ENCODE results near the gene LYZ.

The LYZ gene

DNA sequence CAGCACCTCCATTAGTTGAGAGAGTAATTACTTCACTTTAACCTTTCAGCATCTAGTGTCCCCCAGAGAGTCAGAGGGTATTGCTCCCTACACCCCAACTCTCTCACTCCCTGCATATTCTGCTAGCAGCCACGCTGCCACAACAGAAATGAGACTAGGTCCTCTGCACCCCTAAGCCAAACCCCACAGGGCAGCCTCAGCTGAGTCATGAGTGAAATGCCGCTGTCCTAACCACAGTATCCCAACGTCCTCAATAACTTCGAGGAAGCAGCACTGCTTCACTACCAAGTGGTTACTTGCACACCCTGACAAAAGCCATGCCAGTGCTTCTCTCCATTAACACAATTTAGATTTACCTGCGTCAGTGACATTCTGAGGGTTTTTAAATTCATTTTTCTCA is 6.9 kb upstream of the LYZ start:
- no peak overlapping the region for H3K27ac ChIP-seq (ENCODE audit: low read depth, low read length)
- no peak overlapping the region for H3K4me3 ChIP-seq (ENCODE audit: low read depth in 1 of 2, low read length in 2 of 2)
- no peaks in the 10 kb centered on the region for H3K9me3 ChIP-seq (ENCODE audit: low read length)
- H3K36me3 ChIP-seq (ENCODE audit: insufficient read depth, low read length) = no peaks in the 10 kb centered on the region
- no peak overlapping the region for H3K9ac ChIP-seq (ENCODE audit: low read length)
- no peaks in the 10 kb centered on the region for H3K27me3 ChIP-seq (ENCODE audit: control insufficient read depth in 1 of 2, insufficient read depth in 2 of 2, low read length in 2 of 2)
- no peaks in the 10 kb centered on the region for H3K4me1 ChIP-seq (ENCODE audit: insufficient read depth, low read length)

DNA sequence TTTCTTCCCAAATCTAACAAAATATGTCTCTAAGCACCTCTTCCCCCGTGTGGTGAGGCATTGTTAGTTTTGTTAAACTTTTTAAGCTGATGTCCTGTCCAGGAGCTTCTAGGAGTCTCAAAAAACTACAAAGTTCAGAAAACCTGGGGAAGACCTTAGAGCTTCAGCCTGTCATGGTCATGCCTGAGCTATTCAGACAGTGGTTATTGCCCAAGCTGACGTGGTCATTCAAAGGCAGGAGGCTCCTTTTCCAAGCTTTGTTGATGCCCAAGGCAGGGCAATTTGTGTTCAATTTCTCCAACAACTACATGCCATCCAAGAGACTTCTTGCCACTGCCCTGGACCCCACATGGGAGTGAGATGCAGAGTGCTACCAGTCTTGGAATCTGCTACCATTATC is 5.8 kb upstream of the LYZ start:
- Histone ChIP-seq H3K9me3 (ENCODE audit: low read length) (no peaks in the 10 kb centered on the region), H3K4me1 (ENCODE audit: insufficient read depth, low read length) (no peaks in the 10 kb centered on the region), H3K4me3 (ENCODE audit: low read depth in 1 of 2, low read length in 2 of 2) (no peak overlapping the region), H3K27ac (ENCODE audit: low read depth, low read length) (no peak overlapping the region), H3K36me3 (ENCODE audit: insufficient read depth, low read length) (no peaks in the 10 kb centered on the region), H3K9ac (ENCODE audit: low read length) (no peak overlapping the region), H3K27me3 (ENCODE audit: control insufficient read depth in 1 of 2, insufficient read depth in 2 of 2, low read length in 2 of 2) (no peaks in the 10 kb centered on the region)

DNA sequence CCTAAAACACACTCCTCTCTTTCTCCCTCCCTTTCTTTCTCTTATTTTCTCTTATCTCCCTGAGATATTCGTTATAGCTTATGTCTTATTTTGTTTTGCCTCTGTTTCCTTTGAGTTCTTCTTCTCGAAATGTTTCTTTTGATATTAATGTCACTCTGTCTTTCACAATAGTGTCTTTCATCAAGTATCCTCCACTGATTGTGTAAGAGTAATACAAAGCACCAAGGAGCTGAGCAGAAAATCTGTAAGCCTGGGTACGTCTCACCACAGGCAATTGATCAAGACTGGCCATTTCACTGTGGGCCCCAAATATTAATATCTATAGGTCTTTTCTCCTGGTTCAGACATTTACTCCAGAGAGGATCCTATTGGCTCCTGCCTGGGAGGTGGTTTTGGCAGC is 4.8 kb upstream of the LYZ start:
- H3K27ac ChIP-seq (ENCODE audit: low read depth, low read length) = no peak overlapping the region
- no peaks in the 10 kb centered on the region for H3K36me3 ChIP-seq (ENCODE audit: insufficient read depth, low read length)
- no peaks in the 10 kb centered on the region for H3K4me1 ChIP-seq (ENCODE audit: insufficient read depth, low read length)
- no peak overlapping the region for H3K9ac ChIP-seq (ENCODE audit: low read length)
- no peaks in the 10 kb centered on the region for H3K27me3 ChIP-seq (ENCODE audit: control insufficient read depth in 1 of 2, insufficient read depth in 2 of 2, low read length in 2 of 2)
- H3K4me3 ChIP-seq (ENCODE audit: low read depth in 1 of 2, low read length in 2 of 2) = no peak overlapping the region
- H3K9me3 ChIP-seq (ENCODE audit: low read length) = no peaks in the 10 kb centered on the region

DNA sequence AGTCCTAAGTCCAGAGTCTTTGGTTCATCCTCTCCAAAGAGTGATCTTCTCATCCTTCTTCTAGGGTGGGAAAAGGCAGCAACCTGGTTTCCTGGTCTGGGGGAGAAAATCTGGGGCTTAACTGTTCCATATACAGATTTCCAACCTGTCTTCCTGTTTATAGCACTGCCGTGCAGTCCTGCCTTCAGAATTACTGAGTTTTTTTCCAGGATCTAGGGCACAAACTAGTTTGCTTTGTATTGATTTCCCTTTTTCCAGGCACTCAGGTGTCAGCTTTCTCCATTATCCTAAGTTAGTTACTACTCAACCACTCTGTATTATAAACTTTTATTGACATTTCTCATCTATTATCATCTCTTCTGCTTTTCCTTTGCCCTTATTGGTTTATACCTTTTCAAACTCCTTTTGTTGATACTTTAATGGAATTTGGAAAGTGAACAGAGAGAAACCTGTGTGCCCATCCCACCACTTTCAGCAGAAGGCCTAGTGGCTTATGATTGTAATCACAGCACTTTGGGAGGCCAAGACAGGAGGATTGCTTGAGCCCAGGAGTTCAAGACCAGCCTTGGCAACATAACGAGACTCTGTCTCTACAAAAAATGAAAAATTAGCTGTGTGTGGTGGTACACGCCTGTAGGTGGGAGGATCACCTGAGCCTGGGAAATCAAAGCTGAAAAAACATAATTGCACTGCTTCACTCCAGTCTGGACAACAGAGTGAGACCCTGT is 4.1 kb upstream of the LYZ start:
- Histone ChIP-seq H3K9ac (ENCODE audit: low read length) (no peak overlapping the region), H3K36me3 (ENCODE audit: insufficient read depth, low read length) (no peaks in the 10 kb centered on the region), H3K27me3 (ENCODE audit: control insufficient read depth in 1 of 2, insufficient read depth in 2 of 2, low read length in 2 of 2) (no peaks in the 10 kb centered on the region), H3K4me3 (ENCODE audit: low read depth in 1 of 2, low read length in 2 of 2) (no peak overlapping the region), H3K9me3 (ENCODE audit: low read length) (no peaks in the 10 kb centered on the region), H3K27ac (ENCODE audit: low read depth, low read length) (no peak overlapping the region), H3K4me1 (ENCODE audit: insufficient read depth, low read length) (no peaks in the 10 kb centered on the region)

DNA sequence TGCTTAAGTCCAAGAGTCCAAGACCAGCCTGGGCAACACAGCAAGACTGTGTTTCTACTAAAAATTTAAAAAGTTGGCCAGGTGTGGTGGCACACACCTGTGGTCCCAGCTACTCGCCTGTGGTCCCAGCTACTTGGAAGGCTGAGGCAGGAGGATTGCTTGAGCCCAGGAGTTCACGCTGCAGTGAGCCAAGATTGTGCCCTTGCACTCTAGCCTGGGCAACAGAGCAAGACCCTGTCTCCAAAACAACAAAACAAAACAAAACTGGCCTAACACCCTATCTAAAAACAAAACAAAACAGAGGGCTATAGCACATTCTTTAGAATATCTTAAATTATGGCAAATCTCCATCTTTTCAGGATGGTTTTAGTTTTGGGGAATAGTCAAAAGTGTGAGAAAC is 3.1 kb upstream of the LYZ start:
- Histone ChIP-seq H3K27me3 (ENCODE audit: control insufficient read depth in 1 of 2, insufficient read depth in 2 of 2, low read length in 2 of 2) (no peaks in the 10 kb centered on the region), H3K36me3 (ENCODE audit: insufficient read depth, low read length) (no peaks in the 10 kb centered on the region), H3K27ac (ENCODE audit: low read depth, low read length) (no peak overlapping the region), H3K4me3 (ENCODE audit: low read depth in 1 of 2, low read length in 2 of 2) (no peak overlapping the region), H3K4me1 (ENCODE audit: insufficient read depth, low read length) (no peaks in the 10 kb centered on the region), H3K9ac (ENCODE audit: low read length) (no peak overlapping the region), H3K9me3 (ENCODE audit: low read length) (no peaks in the 10 kb centered on the region)

DNA sequence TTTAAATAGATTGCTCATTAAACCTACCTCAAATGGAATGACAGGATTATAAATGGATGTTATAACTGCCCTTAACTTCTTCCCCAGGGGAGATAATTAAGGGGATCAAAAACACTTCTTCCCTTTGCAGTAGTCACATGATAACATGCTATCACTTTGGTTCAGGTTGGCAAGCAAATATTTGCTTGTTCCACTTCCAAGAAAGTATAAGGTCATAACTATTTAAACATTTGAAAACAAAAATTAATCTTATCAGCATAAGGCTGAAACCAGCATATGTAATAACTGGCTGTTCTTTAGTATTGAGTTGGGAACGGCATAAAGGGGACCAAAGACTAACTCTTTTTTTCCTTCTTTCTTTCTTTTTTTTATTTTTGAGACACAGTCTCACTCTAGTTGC is 2.4 kb upstream of the LYZ start:
- Histone ChIP-seq H3K36me3 (ENCODE audit: insufficient read depth, low read length) (no peaks in the 10 kb centered on the region), H3K4me1 (ENCODE audit: insufficient read depth, low read length) (no peaks in the 10 kb centered on the region)

DNA sequence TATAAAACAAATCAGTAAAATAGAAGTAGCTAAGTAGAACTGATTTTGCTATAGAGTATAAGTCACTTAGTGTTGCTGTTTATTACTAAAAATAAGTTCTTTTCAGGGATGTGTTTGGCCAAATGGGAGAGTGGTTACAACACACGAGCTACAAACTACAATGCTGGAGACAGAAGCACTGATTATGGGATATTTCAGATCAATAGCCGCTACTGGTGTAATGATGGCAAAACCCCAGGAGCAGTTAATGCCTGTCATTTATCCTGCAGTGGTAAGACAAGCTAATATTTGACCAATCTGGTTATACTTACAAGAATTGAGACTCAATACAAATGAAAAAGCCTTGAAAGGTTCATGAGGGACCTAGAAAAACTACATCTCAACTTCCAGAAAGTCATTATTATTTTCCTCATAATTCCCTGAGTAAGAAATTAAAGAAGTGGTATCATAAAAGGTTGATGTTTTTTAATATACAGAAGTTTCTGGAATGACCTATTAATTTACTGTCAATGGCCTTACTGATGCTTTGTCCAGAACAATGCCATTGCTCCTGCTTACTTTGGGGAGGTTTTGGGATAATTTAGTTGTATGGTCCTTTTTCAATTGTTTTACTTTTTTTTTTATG is 1.9 kb downstream of the LYZ start:
- Histone ChIP-seq H3K9me3 (ENCODE audit: low read length) (no peaks in the 10 kb centered on the region), H3K27ac (ENCODE audit: low read depth, low read length) (no peak overlapping the region), H3K36me3 (ENCODE audit: insufficient read depth, low read length) (no peaks in the 10 kb centered on the region), H3K27me3 (ENCODE audit: control insufficient read depth in 1 of 2, insufficient read depth in 2 of 2, low read length in 2 of 2) (no peaks in the 10 kb centered on the region), H3K4me3 (ENCODE audit: low read depth in 1 of 2, low read length in 2 of 2) (no peak overlapping the region), H3K4me1 (ENCODE audit: insufficient read depth, low read length) (no peaks in the 10 kb centered on the region), H3K9ac (ENCODE audit: low read length) (no peak overlapping the region)

More for the DNA sequence above, 2.4 kb upstream of the LYZ start:
- no peaks in the 10 kb centered on the region for H3K27me3 ChIP-seq (ENCODE audit: control insufficient read depth in 1 of 2, insufficient read depth in 2 of 2, low read length in 2 of 2)
- H3K9ac ChIP-seq (ENCODE audit: low read length) = no peak overlapping the region
- no peak overlapping the region for H3K27ac ChIP-seq (ENCODE audit: low read depth, low read length)
- no peak overlapping the region for H3K4me3 ChIP-seq (ENCODE audit: low read depth in 1 of 2, low read length in 2 of 2)
- no peaks in the 10 kb centered on the region for H3K9me3 ChIP-seq (ENCODE audit: low read length)

DNA sequence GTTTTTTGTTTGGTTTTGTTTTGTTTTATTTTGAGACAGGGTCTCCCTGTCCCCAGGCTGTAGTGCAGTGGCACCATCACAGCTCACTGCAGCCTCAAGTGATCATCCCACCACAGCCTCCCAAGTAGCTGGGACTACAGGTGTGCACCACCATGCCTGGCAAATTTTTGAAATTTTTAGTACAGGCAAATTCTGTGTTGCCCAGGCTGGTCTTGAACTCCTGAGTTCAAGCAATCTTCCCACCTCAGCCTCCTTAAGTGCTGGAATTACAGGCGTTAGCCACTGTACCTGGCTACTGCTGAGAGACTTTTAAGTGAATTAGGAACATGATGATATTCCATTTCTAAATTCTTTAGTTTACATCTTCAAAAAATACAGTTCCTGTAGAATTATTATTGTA is 2.6 kb downstream of the LYZ start:
- Histone ChIP-seq H3K36me3 (ENCODE audit: insufficient read depth, low read length) (no peaks in the 10 kb centered on the region), H3K4me1 (ENCODE audit: insufficient read depth, low read length) (no peaks in the 10 kb centered on the region), H3K27me3 (ENCODE audit: control insufficient read depth in 1 of 2, insufficient read depth in 2 of 2, low read length in 2 of 2) (no peaks in the 10 kb centered on the region), H3K9ac (ENCODE audit: low read length) (no peak overlapping the region), H3K4me3 (ENCODE audit: low read depth in 1 of 2, low read length in 2 of 2) (no peak overlapping the region), H3K27ac (ENCODE audit: low read depth, low read length) (no peak overlapping the region), H3K9me3 (ENCODE audit: low read length) (no peaks in the 10 kb centered on the region)

DNA sequence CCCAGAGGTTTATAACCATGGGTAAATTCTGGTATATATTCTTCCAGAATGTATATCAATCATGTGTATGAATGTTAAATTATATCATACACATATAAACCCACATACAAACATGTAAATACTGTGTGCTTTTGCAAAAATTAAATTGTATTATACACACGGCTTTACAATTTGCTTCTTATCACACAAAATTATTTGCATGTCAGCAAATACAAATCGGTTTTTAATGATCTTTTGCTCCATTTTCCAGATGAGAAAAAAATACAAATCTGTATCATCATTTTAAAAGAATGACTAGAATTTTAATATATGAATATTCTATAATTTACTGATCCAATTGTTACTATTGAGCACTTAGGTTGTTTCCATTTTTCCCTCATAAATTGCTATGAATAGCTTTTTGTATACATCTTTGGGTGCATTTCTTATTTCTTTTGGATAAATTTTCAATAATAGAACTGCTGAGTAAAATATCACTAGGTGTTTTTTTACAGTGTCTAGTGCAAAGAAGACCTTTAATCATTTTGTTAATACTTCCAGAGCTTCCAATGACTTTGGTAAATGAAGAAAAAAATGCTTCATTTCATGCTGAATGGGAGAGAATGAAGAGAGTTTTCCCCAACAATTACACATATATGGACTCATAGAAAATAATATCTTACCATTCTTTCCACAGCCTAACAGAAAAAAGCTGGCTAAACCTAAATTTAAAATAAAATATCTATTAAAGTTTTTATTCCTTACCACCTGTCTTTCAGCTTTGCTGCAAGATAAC is 3.5 kb downstream of the LYZ start:
- no peaks in the 10 kb centered on the region for H3K4me1 ChIP-seq (ENCODE audit: insufficient read depth, low read length)
- no peak overlapping the region for H3K27ac ChIP-seq (ENCODE audit: low read depth, low read length)
- H3K9ac ChIP-seq (ENCODE audit: low read length) = no peak overlapping the region
- H3K9me3 ChIP-seq (ENCODE audit: low read length) = no peaks in the 10 kb centered on the region
- H3K27me3 ChIP-seq (ENCODE audit: control insufficient read depth in 1 of 2, insufficient read depth in 2 of 2, low read length in 2 of 2) = no peaks in the 10 kb centered on the region
- no peak overlapping the region for H3K4me3 ChIP-seq (ENCODE audit: low read depth in 1 of 2, low read length in 2 of 2)
- no peaks in the 10 kb centered on the region for H3K36me3 ChIP-seq (ENCODE audit: insufficient read depth, low read length)

DNA sequence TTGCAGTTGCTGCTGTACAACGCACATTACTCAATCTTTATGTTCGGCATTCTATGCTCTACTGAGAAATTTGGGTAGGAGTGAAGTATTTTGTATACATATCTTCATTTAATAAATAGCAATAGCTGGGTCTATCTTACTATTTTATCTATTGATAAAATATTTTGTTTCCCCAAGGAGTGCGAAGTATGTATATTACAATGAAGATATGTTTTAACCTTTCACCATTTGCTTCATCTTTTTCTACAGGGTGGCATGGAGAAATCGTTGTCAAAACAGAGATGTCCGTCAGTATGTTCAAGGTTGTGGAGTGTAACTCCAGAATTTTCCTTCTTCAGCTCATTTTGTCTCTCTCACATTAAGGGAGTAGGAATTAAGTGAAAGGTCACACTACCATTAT is 4.7 kb downstream of the LYZ start:
- Histone ChIP-seq H3K27ac (ENCODE audit: low read depth, low read length) (no peak overlapping the region), H3K4me3 (ENCODE audit: low read depth in 1 of 2, low read length in 2 of 2) (no peak overlapping the region), H3K9me3 (ENCODE audit: low read length) (no peaks in the 10 kb centered on the region), H3K27me3 (ENCODE audit: control insufficient read depth in 1 of 2, insufficient read depth in 2 of 2, low read length in 2 of 2) (no peaks in the 10 kb centered on the region), H3K4me1 (ENCODE audit: insufficient read depth, low read length) (no peaks in the 10 kb centered on the region), H3K36me3 (ENCODE audit: insufficient read depth, low read length) (no peaks in the 10 kb centered on the region), H3K9ac (ENCODE audit: low read length) (no peak overlapping the region)

DNA sequence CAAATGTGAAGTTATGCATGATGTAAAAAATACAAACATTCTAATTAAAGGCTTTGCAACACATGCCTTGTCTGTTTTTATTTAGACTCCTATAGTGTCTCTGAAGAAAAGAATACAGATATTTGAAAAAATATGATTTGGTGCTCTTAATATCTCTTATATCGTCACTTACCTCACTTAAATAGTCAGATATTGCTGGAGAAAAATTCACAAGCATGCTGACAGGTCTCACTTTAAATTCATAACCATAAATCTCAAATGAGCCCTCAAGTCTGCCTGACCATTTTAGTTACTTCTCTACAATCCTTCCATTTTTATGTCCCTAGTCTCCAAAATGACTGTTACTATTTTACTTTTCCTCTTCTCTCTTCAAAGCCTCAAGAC is 6.0 kb downstream of the LYZ start:
- no peak overlapping the region for H3K9ac ChIP-seq (ENCODE audit: low read length)
- no peaks in the 10 kb centered on the region for H3K27me3 ChIP-seq (ENCODE audit: control insufficient read depth in 1 of 2, insufficient read depth in 2 of 2, low read length in 2 of 2)
- H3K9me3 ChIP-seq (ENCODE audit: low read length) = no peaks in the 10 kb centered on the region
- peaks cover 2% of the 10 kb centered on the region for H3K4me1 ChIP-seq (ENCODE audit: insufficient read depth, low read length)
- no peaks in the 10 kb centered on the region for H3K36me3 ChIP-seq (ENCODE audit: insufficient read depth, low read length)
- H3K27ac ChIP-seq (ENCODE audit: low read depth, low read length) = no peak overlapping the region
- no peak overlapping the region for H3K4me3 ChIP-seq (ENCODE audit: low read depth in 1 of 2, low read length in 2 of 2)
